ENCODE results near the gene FN1. TPM values are rescaled to one million over a fixed set of nuclear protein-coding genes. Genes with fewer than 3 reads are reported as not detected.

The FN1 gene
- total RNA-seq, 1 experiment from 2014 or later = 1,570 TPM

- BruUV-seq (replicated peaks) = no TSS peak
- Histone ChIP-seq H3K36me3 (ENCODE audit: insufficient read depth, low read length, poor library complexity, severe bottlenecking) (peaks cover 87% of the 10 kb centered on the region), H3K27me3 (replicated peaks; ENCODE audit: insufficient read depth, low read depth, low read length, poor library complexity) (no peaks in the 10 kb centered on the region), H3K9me3 (ENCODE audit: low read depth, low read length, poor library complexity, severe bottlenecking) (no peaks in the 10 kb centered on the region), H3K4me1 (ENCODE audit: insufficient read depth, low read length, poor library complexity, severe bottlenecking) (peaks cover 5% of the 10 kb centered on the region), H3K27ac (ENCODE audit: low read depth, low read length, poor library complexity, severe bottlenecking) (no peak overlapping the region), H3K4me3 (ENCODE audit: low read depth, low read length, poor library complexity, severe bottlenecking) (no peak overlapping the region)
- intact Hi-C loops (cut with micrococcal nuclease; ENCODE audit: unreplicated experiment) = no loop called here
- ChIA-PET POLR2A (ENCODE audit: low non-redundant PET) (no interaction called here), CTCF (no interaction called here)
- no peak for TF ChIP-seq CTCF (conservative IDR thresholded peaks at IDR 0.05; ENCODE audit: low read depth, low read length)
- TF ChIP-seq EZH2 (IDR thresholded peaks at IDR 0.05; ENCODE audit: borderline replicate concordance, low read depth, low read length, poor library complexity, severe bottlenecking) = no peak
- no peak for DNase-seq (ENCODE audit: low spot score)
Observed at GRCh38 chr2:215363461-215364156, 72.3 kb downstream of the FN1 start.

GRCh38 chr2:215363039-215363438 lies 72.8 kb downstream of the FN1 start:
- Histone ChIP-seq H3K36me3 (ENCODE audit: insufficient read depth, low read length, poor library complexity, severe bottlenecking) (peaks cover 82% of the 10 kb centered on the region), H3K4me3 (ENCODE audit: low read depth, low read length, poor library complexity, severe bottlenecking) (no peak overlapping the region), H3K4me1 (ENCODE audit: insufficient read depth, low read length, poor library complexity, severe bottlenecking) (peaks cover 5% of the 10 kb centered on the region), H3K9me3 (ENCODE audit: low read depth, low read length, poor library complexity, severe bottlenecking) (no peaks in the 10 kb centered on the region), H3K27me3 (replicated peaks; ENCODE audit: insufficient read depth, low read depth, low read length, poor library complexity) (no peaks in the 10 kb centered on the region), H3K27ac (ENCODE audit: low read depth, low read length, poor library complexity, severe bottlenecking) (no peak overlapping the region)
- BruUV-seq (replicated peaks) = no TSS peak
- CTCF ChIA-PET = no interaction called here
- POLR2A ChIA-PET (ENCODE audit: low non-redundant PET) = no interaction called here
- TF ChIP-seq CTCF (conservative IDR thresholded peaks at IDR 0.05; ENCODE audit: low read depth, low read length) (no peak), EZH2 (IDR thresholded peaks at IDR 0.05; ENCODE audit: borderline replicate concordance, low read depth, low read length, poor library complexity, severe bottlenecking) (no peak)
- no peak for DNase-seq (ENCODE audit: low spot score)
- intact Hi-C loops (cut with micrococcal nuclease; ENCODE audit: unreplicated experiment) = no loop called here

- intact Hi-C loops (cut with micrococcal nuclease; ENCODE audit: unreplicated experiment) = no loop called here
- Histone ChIP-seq H3K36me3 (ENCODE audit: insufficient read depth, low read length, poor library complexity, severe bottlenecking) (peaks cover 77% of the 10 kb centered on the region), H3K27me3 (replicated peaks; ENCODE audit: insufficient read depth, low read depth, low read length, poor library complexity) (no peaks in the 10 kb centered on the region), H3K9me3 (ENCODE audit: low read depth, low read length, poor library complexity, severe bottlenecking) (no peaks in the 10 kb centered on the region), H3K4me1 (ENCODE audit: insufficient read depth, low read length, poor library complexity, severe bottlenecking) (peaks cover 8% of the 10 kb centered on the region), H3K4me3 (ENCODE audit: low read depth, low read length, poor library complexity, severe bottlenecking) (no peak overlapping the region), H3K27ac (ENCODE audit: low read depth, low read length, poor library complexity, severe bottlenecking) (no peak overlapping the region)
- POLR2A ChIA-PET (ENCODE audit: low non-redundant PET) = no interaction called here
- BruUV-seq (replicated peaks) = no TSS peak
- CTCF ChIA-PET = no interaction called here
- no peak for TF ChIP-seq CTCF (conservative IDR thresholded peaks at IDR 0.05; ENCODE audit: low read depth, low read length)
- TF ChIP-seq EZH2 (IDR thresholded peaks at IDR 0.05; ENCODE audit: borderline replicate concordance, low read depth, low read length, poor library complexity, severe bottlenecking) = no peak
- no peak for DNase-seq (ENCODE audit: low spot score)
Observed at GRCh38 chr2:215362562-215362904, 73.3 kb downstream of the FN1 start.
